NCI-H128 (cell line): ENCODE results near the gene NAA80.
A peak's percentile ranks its signal among the peaks of the same experiment; 100 is the strongest.

Experiments
- DNase-seq: peaks from one replicate; lab custom pipeline; 2025; ENCODE audit not compliant: unreplicated experiment; lab: John Stamatoyannopoulos, UW

Gene NAA80, protein sequence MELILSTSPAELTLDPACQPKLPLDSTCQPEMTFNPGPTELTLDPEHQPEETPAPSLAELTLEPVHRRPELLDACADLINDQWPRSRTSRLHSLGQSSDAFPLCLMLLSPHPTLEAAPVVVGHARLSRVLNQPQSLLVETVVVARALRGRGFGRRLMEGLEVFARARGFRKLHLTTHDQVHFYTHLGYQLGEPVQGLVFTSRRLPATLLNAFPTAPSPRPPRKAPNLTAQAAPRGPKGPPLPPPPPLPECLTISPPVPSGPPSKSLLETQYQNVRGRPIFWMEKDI

DNA sequence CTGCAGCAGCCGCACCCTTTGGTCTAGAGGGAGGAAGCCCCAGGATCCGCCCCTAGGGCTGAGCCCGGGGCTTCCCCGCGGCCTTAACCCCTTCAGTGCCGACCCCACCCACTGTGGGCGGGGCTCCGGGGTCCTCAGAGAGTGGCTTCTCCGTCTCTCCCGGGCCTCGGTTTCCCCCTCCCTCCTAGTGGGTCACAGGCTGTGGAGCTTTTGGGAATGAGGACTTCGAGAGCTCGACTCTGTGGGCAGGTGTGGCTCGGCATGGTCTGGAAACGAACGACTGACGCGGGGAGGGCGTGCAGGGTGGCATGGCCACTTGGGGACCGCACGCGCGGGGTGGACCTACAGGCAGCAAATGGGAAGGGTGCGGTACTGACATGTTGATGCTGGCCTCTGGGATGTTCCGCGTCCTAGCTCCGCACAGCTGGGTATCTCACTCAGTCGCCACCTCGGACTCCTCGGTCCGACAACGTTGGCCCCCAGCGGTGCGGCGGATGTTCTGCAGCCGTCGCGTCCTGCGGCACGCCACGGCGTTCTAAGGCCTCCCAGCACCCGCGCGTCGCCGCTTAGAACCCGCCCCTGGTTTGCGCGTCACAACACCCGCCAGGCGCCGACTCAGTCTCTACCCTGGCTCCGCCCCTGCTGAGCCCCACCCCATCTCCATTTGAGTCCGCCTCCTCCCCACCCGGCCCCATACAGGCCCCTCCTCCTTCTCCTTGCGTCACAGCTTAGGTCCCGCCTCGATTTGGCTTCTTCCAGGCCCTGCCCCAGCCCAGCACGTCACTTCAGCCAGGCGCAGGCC is at the start of gene NAA80, which contains the start of gene HYAL3:
NAA80 (minus strand) TSS at position 570 of the 802 bp plus-strand sequence. CDS start 1,942 bp downstream, outside the sequence.
HYAL3 (minus strand) TSS at position 570 of the 802 bp plus-strand sequence. CDS start 3,803 bp downstream, outside the sequence.
- peak; percentile 91 for DNase-seq

DNA sequence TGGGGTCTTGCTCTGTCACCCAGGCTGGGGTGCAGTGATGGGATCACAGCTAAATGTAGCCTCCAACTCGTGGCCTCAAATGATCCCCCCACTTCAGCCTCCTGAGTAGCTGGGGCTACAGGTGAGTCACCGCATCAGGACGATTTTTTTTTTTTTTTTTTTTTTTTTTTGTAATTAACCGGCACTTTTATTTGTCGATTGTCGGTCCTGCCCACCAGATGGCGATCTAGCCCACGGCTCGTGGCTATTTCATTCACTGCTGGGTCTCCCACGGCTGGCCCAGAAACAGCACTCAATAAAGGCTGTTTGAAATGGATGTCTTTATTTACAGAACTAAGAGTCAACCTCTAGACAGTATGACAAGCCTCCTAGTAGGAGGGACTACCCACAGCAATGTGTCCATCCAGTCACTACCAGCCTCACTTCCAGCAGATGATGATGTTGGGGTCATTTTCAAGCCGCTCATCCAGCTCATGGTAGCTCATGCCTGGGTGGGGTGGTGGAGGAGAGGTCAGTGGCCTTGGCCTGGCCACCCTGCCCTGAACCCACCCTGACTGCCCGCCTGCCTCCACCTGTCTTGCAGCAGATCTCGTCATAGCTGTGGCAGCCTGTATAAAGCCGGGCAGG is 48.1 kb upstream of the NAA80 start:
- DNase-seq, result peak; percentile 66

GRCh38 chr3:50345586-50346234 is 46.5 kb upstream of the NAA80 start, which contains the start of gene ZMYND10:
Gene ZMYND10, minus strand, starts transcription at chr3:50345732. Its CDS starts 153 bp downstream, at chr3:50345579.
- no peak for DNase-seq

GRCh38 chr3:50345008-50345407 is 45.8 kb upstream of the NAA80 start:
- DNase-seq, result no peak

GRCh38 chr3:50342813-50343633 is 43.8 kb upstream of the NAA80 start:
- no peak for DNase-seq

GRCh38 chr3:50341996-50342650 is 42.9 kb upstream of the NAA80 start:
- DNase-seq, result no peak

- no peak for DNase-seq
These were observed 42.3 kb upstream of the NAA80 start for GRCh38 chr3:50341537-50341936.

DNA sequence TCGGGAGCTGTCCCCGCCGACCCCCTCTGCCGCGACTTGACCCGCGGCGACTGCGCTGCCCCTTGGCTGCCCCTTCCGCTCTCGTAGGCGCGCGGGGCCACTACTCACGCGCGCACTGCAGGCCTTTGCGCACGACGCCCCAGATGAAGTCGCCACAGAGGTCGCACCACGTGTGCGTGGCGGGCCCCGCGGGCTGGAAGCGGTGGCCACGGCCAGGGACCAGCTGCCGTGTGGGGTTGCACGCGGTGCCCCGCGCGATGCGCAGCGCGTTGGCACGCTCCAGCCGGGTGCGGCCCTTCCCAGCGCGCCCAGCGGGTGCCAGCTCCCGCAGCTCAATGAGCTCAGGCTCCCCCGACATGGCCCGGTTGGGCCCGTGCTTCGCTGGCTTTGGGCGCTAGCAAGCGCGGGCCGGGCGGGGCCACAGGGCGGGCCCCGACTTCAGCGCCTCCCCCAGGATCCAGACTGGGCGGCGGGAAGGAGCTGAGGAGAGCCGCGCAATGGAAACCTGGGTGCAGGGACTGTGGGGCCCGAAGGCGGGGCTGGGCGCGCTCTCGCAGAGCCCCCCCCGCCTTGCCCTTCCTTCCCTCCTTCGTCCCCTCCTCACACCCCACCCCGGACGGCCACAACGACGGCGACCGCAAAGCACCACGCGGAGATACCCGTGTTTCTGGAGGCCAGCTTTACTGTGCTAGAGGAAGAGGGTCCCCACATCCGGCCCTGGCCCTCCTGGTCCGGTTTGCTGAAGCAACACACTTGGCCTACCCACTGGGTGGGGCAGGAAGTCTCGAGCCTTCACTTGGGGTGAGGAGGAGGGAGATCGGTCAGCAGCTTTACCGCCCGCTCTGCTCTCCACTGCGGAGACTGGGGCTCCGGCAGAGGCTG is 41.5 kb upstream of the NAA80 start, which contains the start of gene RASSF1:
RASSF1 (minus strand) TSS at position 389 of the 882 bp plus-strand sequence; CDS start at position 358, 31 bp downstream.
- DNase-seq, result no peak

DNA sequence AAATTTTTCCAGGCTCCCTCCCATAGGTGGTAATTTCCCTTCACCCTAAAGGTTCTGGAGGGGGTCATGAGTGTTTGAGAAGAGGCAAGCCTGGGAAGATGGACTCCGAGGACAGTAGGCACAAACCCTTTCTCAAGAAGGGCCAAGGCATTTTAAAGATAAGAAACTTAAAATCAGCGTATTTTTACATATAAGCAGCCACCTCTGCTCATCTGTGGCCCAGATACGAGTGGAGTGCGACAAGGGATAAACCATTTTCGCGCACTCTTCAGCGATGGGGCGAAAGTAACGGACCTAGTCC is 40.9 kb upstream of the NAA80 start:
- no peak for DNase-seq

GRCh38 chr3:50339485-50340146 is 40.4 kb upstream of the NAA80 start:
- DNase-seq, result no peak

DNA sequence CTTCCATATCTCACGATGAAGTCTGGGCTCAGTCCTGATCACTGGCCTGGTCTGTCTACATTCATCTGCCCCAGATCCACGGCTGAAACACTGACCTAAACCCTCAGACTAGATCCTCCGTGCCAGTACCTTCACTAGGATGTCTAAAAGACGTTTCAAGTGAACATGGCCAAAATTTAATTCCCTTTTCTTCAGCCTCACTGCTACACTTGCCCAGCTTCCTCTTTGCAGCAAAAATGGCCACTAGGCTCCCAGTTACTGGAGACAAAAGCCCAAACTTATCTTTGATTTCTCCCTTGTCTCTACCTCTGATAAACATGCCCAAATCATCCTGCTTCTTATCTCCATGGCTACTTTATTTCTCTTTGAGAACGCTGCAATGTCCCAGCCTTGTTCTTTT is 39.8 kb upstream of the NAA80 start:
- no peak for DNase-seq

DNA sequence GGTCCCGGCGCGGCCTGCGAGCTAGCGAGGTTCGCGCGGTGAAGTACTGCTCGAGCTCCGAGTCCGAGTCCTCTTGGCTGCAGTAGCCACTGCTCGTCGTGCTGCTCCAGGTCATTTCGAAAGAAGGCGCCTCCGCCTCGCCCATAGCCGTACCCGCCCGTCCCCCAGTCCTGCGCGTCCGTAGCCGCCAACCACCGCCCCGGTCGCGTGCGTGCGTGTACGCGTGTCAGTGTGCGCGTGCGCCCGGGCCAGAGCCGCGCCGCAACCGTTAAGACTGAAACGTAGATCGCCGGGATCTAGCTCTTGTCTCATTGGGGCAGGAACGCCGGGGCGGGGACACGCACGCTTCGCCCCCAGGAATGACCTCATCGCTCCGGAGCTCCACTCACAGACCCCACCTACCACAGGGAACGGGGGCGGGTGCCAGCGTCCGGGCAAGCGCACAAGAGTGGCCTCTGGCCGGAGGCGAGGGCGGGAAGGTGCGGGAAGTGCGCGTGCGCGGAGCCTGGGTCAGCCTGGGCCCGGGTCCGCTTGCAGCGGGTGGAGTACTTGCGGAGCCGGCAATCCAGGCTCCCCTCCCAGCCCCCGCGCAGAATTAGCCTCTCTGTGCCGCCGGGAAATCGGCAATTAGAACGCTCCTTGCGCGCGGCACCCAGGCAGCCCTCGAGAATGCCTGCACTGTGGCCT is 38.1 kb upstream of the NAA80 start:
- peak; percentile 90 for DNase-seq

- peak; percentile 35 for DNase-seq
These were observed 37.4 kb upstream of the NAA80 start for GRCh38 chr3:50336452-50337174.

DNA sequence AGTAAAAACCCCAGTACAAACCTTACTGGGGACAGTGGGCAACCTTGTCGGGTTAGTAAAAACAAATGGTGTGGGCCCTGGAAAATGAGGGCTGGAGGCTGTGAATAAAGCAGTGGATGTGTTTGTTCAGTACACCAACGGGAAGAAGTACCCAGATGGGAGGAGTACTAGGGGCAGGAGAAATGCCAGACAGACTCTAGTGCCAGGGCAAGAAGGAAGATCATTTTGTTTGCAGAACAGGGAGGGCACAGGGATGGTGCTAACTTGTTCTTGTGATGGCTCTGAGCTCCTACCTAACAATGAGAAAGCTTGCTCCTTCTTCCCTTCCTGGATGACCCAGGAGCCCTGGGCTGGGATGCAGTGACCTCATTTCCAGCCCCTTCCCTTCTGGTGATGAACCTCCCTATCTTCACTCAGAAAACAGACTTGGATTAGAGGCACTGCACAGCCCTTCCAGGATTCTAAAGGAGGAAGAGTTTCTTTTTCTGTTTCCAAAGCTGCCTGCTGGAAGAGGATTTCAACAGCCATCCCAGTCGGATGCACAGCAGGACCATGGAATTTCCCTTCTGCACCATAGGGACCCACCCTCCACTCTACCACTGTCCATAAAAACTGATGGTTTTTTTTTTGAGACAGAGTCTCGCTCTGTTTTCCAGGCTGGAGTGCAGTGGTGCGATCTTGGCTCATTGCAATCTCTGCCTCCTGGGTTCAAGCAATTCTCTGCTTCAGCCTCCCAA is 35.3 kb upstream of the NAA80 start:
- no peak for DNase-seq

- DNase-seq, result no peak
These were observed 34.6 kb upstream of the NAA80 start for GRCh38 chr3:50333744-50334328.

GRCh38 chr3:50331364-50331907 is 32.2 kb upstream of the NAA80 start:
- no peak for DNase-seq
